Stimulated activated effector memory CD8-positive, alpha-beta T cell treated with anti-CD3 and anti-CD28 coated beads, Interleukin-12 subunit alpha, Interleukin-12 subunit beta, amount 100 ng/mL, for 72 hours (primary cell): Measurements from ENCODE around the gene PDE7B.

ENCODE experiments used
- ATAC-seq: fragments of 150-1000 bp; cut with Tn5 transposase; 2 replicates; pipeline ENCODE4 v1.10.0; 2021
- DNase-seq, 2 donors: peaks; one replicate each; pipeline ENCODE4 v3.0.0; 2021 to 2022; ENCODE audit warnings: low spot score in 2 of 2
- H3K27ac Mint-ChIP-seq: one replicate; pipeline ENCODE4 v1.8.0; 2022; ENCODE audit warnings: mild to moderate bottlenecking, mixed read lengths
- H3K36me3 Mint-ChIP-seq: one replicate; pipeline ENCODE4 v1.8.0; 2022; ENCODE audit warnings: mild to moderate bottlenecking, mixed read lengths
- H3K4me1 Mint-ChIP-seq: one replicate; pipeline ENCODE4 v1.8.0; 2022; ENCODE audit warnings: mixed read lengths
- H3K4me3 Mint-ChIP-seq: one replicate; pipeline ENCODE4 v1.8.0; 2022; ENCODE audit warnings: mild to moderate bottlenecking, mixed read lengths
- H3K9me3 Mint-ChIP-seq: one replicate; pipeline ENCODE4 v1.8.0; 2022; ENCODE audit warnings: mixed read lengths

The PDE7B gene

DNA sequence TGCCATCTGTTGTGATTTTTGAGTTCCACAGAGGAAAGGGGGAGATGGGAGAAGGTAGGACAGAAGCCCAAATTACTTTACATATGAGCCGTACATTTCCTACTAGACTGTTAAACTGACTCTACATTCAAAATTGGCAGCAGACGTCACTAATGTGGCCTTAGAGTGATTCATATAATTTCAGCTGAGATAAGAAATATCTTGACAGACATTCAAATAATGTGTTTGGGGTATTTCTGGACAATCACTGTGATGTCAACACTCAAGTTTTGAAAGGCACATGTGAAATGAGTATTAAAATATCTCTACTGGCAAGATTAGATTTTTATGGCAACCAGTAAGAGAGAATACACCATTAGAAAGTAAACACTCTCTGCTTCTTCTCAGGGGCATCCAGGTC, 294.6 kb downstream of the PDE7B start:
- no peak for DNase-seq
- Mint-ChIP-seq H3K9me3 (peaks cover 4% of the 10 kb centered on the region), H3K4me1 (no peaks in the 10 kb centered on the region), H3K36me3 (no peaks in the 10 kb centered on the region), H3K27ac (no peak overlapping the region), H3K4me3 (no peak overlapping the region)
- no peak for ATAC-seq

DNA sequence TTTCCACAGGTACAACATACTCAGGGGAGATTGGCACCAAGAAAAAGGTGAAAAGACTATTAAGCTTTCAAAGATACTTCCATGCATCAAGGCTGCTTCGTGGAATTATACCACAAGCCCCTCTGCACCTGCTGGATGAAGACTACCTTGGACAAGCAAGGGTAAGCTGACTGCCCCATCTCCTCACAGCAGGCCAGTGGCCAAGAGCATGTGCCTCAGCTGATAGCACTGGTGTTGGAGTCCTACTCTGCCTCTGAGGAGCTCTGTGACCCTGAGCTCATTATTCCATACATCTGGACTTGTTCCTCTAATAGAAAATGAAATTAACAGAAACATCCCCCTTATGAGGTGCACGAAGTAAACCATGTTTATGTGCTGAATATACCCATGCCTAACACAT, 295.8 kb downstream of the PDE7B start:
- DNase-seq (no peak), ATAC-seq (no peak)
- Mint-ChIP-seq H3K9me3 (no peaks in the 10 kb centered on the region), H3K4me3 (no peak overlapping the region), H3K4me1 (no peaks in the 10 kb centered on the region), H3K36me3 (no peaks in the 10 kb centered on the region), H3K27ac (no peak overlapping the region)

- ATAC-seq (no peak), DNase-seq (no peak)
- H3K4me1 Mint-ChIP-seq = no peaks in the 10 kb centered on the region
- no peaks in the 10 kb centered on the region for H3K36me3 Mint-ChIP-seq
- no peak overlapping the region for H3K27ac Mint-ChIP-seq
- no peaks in the 10 kb centered on the region for H3K9me3 Mint-ChIP-seq
- H3K4me3 Mint-ChIP-seq = no peak overlapping the region
Measured at GRCh38 chr6:136148051-136148450, 296.6 kb downstream of the PDE7B start.

DNA sequence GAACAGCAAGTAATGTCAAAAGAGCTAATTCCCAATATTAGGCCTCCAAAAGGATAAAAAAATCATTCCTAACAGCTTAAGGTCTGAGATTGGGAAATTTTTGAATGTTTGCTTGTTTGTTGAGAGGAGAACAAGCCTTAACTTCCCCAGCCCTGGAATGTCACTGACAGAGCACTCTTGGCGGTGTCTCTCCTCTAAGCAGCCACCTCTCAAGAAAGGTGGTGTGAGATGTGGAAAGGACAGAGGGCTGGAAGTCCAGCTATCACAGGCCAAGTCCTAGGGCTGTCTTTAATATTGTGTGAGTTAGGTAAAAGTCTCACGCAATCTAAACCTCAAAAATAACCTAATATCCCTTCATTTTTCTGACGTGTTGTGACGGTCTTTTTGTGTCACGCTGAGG, 297.0 kb downstream of the PDE7B start:
- Mint-ChIP-seq H3K27ac (no peak overlapping the region), H3K4me3 (no peak overlapping the region), H3K9me3 (no peaks in the 10 kb centered on the region), H3K36me3 (no peaks in the 10 kb centered on the region), H3K4me1 (no peaks in the 10 kb centered on the region)
- DNase-seq (no peak), ATAC-seq (no peak)

GRCh38 chr6:136149311-136149710, 297.8 kb downstream of the PDE7B start:
- H3K36me3 Mint-ChIP-seq = no peaks in the 10 kb centered on the region
- H3K4me3 Mint-ChIP-seq = no peak overlapping the region
- no peaks in the 10 kb centered on the region for H3K4me1 Mint-ChIP-seq
- ATAC-seq (no peak), DNase-seq (no peak)
- H3K9me3 Mint-ChIP-seq = no peaks in the 10 kb centered on the region
- H3K27ac Mint-ChIP-seq = no peak overlapping the region

DNA sequence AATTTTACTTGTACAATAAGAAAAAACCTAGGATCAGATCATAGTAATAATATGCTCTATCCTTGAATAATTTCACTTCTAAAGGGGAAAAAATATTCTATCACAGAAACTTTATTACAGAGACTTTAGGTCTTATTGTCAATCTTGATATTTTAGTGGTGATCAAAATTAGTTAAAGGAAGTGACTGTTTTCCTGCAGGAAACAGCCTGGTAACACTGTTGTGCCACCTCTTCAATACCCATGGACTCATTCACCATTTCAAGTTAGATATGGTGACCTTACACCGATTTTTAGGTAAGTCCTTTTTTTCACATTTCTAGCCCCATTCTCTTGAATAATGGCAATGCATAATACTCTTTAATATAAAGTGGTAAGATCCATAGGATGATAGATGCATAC, 299.5 kb downstream of the PDE7B start:
- H3K9me3 Mint-ChIP-seq = no peaks in the 10 kb centered on the region
- H3K27ac Mint-ChIP-seq = no peak overlapping the region
- ATAC-seq (no peak), DNase-seq (no peak)
- H3K4me3 Mint-ChIP-seq = no peak overlapping the region
- H3K4me1 Mint-ChIP-seq = no peaks in the 10 kb centered on the region
- H3K36me3 Mint-ChIP-seq = no peaks in the 10 kb centered on the region

GRCh38 chr6:136153707-136154375, 302.3 kb downstream of the PDE7B start:
- Mint-ChIP-seq H3K9me3 (no peaks in the 10 kb centered on the region), H3K36me3 (no peaks in the 10 kb centered on the region), H3K4me3 (no peak overlapping the region), H3K27ac (no peak overlapping the region), H3K4me1 (no peaks in the 10 kb centered on the region)
- DNase-seq (no peak), ATAC-seq (no peak)

- Mint-ChIP-seq H3K4me3 (no peak overlapping the region), H3K4me1 (no peaks in the 10 kb centered on the region)
Measured at GRCh38 chr6:136155191-136155590, 303.7 kb downstream of the PDE7B start.

DNA sequence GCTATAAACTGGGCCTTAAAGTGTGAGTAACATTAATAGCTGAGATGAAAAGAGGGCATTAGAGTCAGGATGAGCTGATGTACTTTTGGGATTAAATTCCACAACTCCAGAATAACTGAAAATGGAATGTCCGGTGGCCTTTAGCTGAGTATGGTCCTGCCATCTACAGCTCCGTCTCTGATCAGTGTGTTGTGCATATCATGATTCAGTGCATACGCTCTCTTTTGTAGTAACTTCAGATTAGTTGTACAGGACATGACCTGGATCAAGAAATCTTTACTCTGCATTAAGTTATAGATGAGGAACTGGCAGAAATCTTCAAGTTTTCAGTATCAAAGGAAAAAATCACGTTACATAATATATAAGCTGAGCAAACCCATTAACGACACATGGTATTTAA, 306.2 kb downstream of the PDE7B start:
- no peak for ATAC-seq
- no peak overlapping the region for H3K4me3 Mint-ChIP-seq
- H3K36me3 Mint-ChIP-seq = no peaks in the 10 kb centered on the region

More at GRCh38 chr6:136155191-136155590, 303.7 kb downstream of the PDE7B start:
- Mint-ChIP-seq H3K9me3 (no peaks in the 10 kb centered on the region), H3K27ac (no peak overlapping the region), H3K36me3 (no peaks in the 10 kb centered on the region)
- no peak for ATAC-seq
- no peak for DNase-seq

GRCh38 chr6:136158387-136158821, 306.9 kb downstream of the PDE7B start:
- Mint-ChIP-seq H3K4me1 (no peaks in the 10 kb centered on the region), H3K27ac (no peak overlapping the region), H3K4me3 (no peak overlapping the region), H3K36me3 (no peaks in the 10 kb centered on the region), H3K9me3 (peaks cover 3% of the 10 kb centered on the region)
- no peak for DNase-seq
- no peak for ATAC-seq

More for the DNA sequence above, 306.2 kb downstream of the PDE7B start:
- Mint-ChIP-seq H3K27ac (no peak overlapping the region), H3K9me3 (peaks cover 3% of the 10 kb centered on the region), H3K4me1 (no peaks in the 10 kb centered on the region)
- no peak for DNase-seq

DNA sequence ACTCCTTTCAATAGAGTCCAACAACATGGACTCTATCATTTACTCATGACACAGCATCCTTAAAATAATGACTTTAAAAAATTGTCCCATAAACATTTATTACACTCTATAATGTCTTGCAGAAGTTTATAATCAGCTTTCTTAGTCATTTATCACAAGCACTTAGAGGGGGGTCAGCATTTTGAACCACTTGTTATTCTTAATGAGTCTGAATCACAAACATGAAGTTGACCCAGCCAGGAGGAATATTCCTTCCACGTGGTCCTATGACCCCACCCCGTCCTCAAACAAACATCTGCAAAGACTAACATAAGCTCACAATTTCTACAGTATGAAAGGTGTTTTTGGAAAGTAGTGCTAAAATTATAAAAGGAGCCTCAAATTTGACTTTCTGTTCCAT, 307.5 kb downstream of the PDE7B start:
- DNase-seq (no peak), ATAC-seq (no peak)
- Mint-ChIP-seq H3K4me3 (no peak overlapping the region), H3K4me1 (no peaks in the 10 kb centered on the region), H3K27ac (no peak overlapping the region), H3K9me3 (peaks cover 3% of the 10 kb centered on the region), H3K36me3 (no peaks in the 10 kb centered on the region)

DNA sequence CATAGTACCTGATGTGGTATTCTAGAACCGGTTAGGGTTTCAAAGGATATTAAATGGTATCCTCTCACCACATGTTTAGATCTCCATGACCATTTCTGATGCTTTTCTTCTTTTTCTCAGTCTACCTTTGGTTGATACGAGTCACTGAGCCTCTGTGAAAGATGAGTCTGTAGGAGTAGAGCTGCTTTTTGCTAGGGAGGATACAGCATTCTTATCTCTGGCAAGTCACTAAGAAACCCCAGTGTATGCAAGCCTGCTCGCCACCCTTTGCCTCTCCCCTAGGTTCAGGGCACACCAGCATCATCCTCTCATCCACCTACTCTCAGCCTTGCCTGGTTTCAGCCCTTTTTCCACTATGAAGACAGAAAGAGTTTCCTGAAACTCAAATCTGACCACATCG, 308.7 kb downstream of the PDE7B start:
- no peak for DNase-seq
- peaks cover 3% of the 10 kb centered on the region for H3K9me3 Mint-ChIP-seq
- H3K4me1 Mint-ChIP-seq = no peaks in the 10 kb centered on the region
- ATAC-seq = peak; percentile 21
- H3K27ac Mint-ChIP-seq = no peak overlapping the region
- no peak overlapping the region for H3K4me3 Mint-ChIP-seq
- H3K36me3 Mint-ChIP-seq = no peaks in the 10 kb centered on the region

- Mint-ChIP-seq H3K36me3 (no peaks in the 10 kb centered on the region), H3K9me3 (peaks cover 5% of the 10 kb centered on the region), H3K4me1 (no peaks in the 10 kb centered on the region), H3K27ac (no peak overlapping the region), H3K4me3 (no peak overlapping the region)
- no peak for DNase-seq
- no peak for ATAC-seq
Measured at GRCh38 chr6:136161950-136162349, 310.4 kb downstream of the PDE7B start.

GRCh38 chr6:136163260-136163659, 311.8 kb downstream of the PDE7B start:
- H3K9me3 Mint-ChIP-seq = peaks cover 8% of the 10 kb centered on the region
- DNase-seq (no peak), ATAC-seq (no peak)
- no peaks in the 10 kb centered on the region for H3K36me3 Mint-ChIP-seq
- no peaks in the 10 kb centered on the region for H3K4me1 Mint-ChIP-seq
- no peak overlapping the region for H3K27ac Mint-ChIP-seq
- H3K4me3 Mint-ChIP-seq = no peak overlapping the region

DNA sequence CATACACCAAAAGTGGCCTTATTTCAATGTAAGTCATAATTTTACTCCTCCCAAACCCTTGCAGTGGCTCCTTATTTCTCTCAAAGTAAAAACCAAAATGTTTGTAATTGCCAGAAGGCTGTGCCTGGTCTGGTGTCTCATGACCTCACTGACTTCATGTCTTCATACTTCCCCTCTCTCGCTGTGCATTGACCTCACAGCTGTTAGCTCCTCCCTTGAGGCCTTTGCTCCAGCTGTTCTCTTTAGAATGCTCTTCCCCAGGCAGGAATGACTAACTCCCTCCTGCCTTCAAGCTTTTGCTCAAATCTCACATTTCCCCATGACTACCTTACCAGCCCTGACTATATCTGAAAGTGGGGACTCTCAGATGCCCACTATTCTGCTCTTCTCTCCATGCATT, 315.3 kb downstream of the PDE7B start:
- no peak for ATAC-seq
- no peak overlapping the region for H3K4me3 Mint-ChIP-seq
- H3K36me3 Mint-ChIP-seq = no peaks in the 10 kb centered on the region
- peaks cover 8% of the 10 kb centered on the region for H3K9me3 Mint-ChIP-seq
- no peak overlapping the region for H3K27ac Mint-ChIP-seq
- DNase-seq = no peak
- H3K4me1 Mint-ChIP-seq = no peaks in the 10 kb centered on the region

DNA sequence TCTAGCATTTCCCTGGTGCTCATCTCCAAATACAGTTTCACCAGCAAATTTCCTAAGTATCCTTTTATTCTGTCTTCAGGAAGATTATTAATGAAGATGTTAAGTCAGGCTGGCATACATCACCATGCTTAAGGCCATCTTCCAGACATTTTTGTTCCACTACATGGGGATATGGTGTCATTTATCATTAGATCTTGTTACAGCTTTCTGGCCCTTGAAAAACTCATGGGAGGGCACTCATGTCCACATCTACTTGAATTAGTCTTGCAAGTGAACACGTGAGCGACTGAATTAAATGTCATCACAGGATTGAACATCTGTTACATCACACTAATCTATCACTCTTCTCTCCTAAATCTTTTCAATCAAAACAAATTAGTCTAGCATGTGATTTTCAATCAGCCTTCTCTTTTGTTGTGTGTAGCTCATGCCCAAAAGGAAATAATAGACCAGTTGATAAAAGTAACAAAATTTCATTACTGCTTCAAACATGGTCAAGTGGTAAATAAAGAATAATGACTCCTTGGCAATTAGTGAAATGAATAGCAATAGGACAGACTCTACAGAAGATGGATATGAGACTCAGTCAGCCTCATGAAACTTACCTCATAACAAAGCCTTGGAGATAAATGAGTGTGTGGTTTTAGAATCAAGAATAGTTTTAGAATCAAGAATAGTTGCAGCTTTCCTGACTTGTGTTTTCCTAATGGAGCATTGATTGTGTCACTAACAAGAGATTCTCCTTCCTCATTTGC, 318.1 kb downstream of the PDE7B start:
- Mint-ChIP-seq H3K9me3 (peaks cover 5% of the 10 kb centered on the region), H3K36me3 (no peaks in the 10 kb centered on the region), H3K4me1 (no peaks in the 10 kb centered on the region), H3K27ac (no peak overlapping the region), H3K4me3 (no peak overlapping the region)
- ATAC-seq (no peak), DNase-seq (no peak)
